Epithelial cell of proximal tubule (primary cell): ENCODE data around the gene PORCN. TPM values are rescaled to one million over a fixed set of nuclear protein-coding genes. Genes with fewer than 3 reads are reported as not detected.

ENCODE experiments used
- DNase-seq: peaks from one replicate; pipeline ENCODE4 v3.0.0-alpha.2; 2011; ENCODE audit warnings: low read depth
- H3K4me3 ChIP-seq: 2 replicates; pipeline ENCODE4 v1.5.1; 2011; ENCODE audit warnings: low read depth, mild to moderate bottlenecking, low read length
- total RNA-seq: library from RNA; depleted of rRNA; stranded (reverse); fragments of >200 nt; gene quantifications from 2 replicates; pipeline ENCODE4 v1.2.3, GENCODE V29; 2015
- TF ChIP-seq, protein P1 (sequence below): conservative IDR thresholded peaks from 2 replicates; pipeline ENCODE4 v1.5.1; 2012; ENCODE audit warnings: low read depth, mild to moderate bottlenecking, low read length

PORCN gene
- total RNA-seq, 1 donor from 2014 or later, result 6.6 TPM

DNA sequence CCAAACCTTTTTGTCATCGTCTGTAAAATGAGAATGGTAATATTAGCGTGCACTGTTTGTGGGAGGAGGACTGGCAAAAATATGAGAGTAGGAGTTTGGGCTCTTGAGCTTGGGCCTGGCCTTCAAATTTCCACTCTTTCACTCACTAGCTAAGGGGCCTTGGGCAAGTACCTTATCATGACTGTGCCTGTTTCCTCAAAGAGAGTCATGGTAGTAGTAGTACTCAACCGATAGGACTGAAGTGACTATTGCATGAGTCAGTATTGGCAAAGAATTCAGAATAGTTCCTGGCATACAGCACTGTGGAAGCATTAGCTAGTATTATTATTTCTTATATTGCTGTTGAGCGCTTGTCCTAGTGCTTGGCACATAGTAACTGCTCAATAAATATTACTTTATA lies 49.5 kb downstream of the PORCN start:
- TF ChIP-seq, protein P1, sequence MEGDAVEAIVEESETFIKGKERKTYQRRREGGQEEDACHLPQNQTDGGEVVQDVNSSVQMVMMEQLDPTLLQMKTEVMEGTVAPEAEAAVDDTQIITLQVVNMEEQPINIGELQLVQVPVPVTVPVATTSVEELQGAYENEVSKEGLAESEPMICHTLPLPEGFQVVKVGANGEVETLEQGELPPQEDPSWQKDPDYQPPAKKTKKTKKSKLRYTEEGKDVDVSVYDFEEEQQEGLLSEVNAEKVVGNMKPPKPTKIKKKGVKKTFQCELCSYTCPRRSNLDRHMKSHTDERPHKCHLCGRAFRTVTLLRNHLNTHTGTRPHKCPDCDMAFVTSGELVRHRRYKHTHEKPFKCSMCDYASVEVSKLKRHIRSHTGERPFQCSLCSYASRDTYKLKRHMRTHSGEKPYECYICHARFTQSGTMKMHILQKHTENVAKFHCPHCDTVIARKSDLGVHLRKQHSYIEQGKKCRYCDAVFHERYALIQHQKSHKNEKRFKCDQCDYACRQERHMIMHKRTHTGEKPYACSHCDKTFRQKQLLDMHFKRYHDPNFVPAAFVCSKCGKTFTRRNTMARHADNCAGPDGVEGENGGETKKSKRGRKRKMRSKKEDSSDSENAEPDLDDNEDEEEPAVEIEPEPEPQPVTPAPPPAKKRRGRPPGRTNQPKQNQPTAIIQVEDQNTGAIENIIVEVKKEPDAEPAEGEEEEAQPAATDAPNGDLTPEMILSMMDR, result no peak
- no peak for DNase-seq
- H3K4me3 ChIP-seq, result no peak overlapping the region

DNA sequence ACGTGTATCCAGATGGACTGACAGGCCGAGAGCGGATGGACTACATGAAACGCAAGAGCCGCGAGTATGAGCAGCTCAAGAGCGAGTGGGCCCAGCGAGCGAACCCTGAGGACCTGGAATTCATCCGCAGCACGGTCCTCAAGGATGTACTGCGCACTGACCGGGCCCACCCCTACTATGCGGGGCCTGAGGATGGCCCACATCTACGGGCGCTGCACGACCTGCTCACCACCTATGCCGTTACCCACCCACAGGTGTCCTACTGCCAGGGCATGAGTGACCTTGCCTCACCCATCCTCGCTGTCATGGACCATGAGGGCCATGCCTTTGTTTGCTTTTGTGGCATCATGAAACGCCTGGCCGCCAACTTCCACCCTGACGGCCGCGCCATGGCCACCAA lies 50.8 kb downstream of the PORCN start:
- DNase-seq, result no peak
- TF ChIP-seq, protein P1, result no peak
- no peak overlapping the region for H3K4me3 ChIP-seq

DNA sequence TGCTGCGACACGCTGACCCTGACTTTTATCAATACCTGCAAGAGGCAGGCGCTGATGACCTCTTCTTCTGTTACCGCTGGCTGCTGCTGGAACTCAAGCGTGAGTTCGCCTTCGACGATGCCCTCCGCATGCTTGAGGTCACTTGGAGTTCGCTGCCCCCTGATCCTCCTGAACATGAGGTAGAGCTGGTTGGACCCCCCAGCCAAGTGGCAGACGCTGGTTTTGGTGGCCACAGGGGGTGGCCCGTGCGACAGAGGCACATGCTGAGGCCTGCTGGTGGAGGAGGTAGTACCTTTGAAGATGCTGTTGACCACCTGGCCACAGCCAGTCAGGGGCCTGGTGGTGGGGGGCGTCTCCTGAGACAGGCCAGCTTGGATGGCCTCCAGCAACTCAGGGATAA lies 51.3 kb downstream of the PORCN start:
- DNase-seq, result no peak
- TF ChIP-seq, protein P1, result no peak
- no peak overlapping the region for H3K4me3 ChIP-seq

- H3K4me3 ChIP-seq, result no peak overlapping the region
- TF ChIP-seq, protein P1, result no peak
- no peak for DNase-seq
These were observed 51.9 kb downstream of the PORCN start for GRCh38 chrX:48560681-48561080.

DNA sequence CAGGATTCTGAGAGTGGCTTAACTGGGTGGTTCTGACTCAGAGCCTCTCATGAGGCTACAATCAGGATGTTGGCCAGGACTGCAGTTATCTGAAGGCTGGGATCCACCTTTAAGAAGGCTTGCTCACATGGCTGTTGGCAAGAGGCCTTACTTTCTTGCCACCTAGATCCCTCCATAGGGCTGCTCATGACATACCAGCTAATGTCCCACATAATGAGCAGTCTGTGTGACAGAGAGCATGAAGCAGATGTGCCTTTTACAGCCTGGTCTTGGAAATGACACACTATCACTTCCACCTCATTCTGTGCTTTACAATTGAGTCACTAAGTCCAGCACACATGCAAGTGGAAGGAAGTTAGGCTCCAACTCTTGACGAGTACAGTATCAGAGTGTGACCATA lies 61.2 kb downstream of the PORCN start:
- DNase-seq, result no peak
- TF ChIP-seq, protein P1, result no peak

More for the DNA sequence above, 61.2 kb downstream of the PORCN start:
- no peak overlapping the region for H3K4me3 ChIP-seq

Other genes starting within 250 kb of the PORCN start
- gene SSX3, start 152.3 kb upstream of the PORCN start, total RNA-seq, result not detected in 2 replicates
- gene SSX4, start 125.5 kb upstream of the PORCN start, total RNA-seq, result not detected in 2 replicates
- not detected in 2 replicates for gene SSX4B, start 97.0 kb upstream of the PORCN start, total RNA-seq
- 15.7 and 71.3 TPM in 2 replicates for gene SLC38A5, start 38.7 kb upstream of the PORCN start, total RNA-seq
- gene FTSJ1, start 32.8 kb upstream of the PORCN start, total RNA-seq, result 63.5 and 113 TPM in 2 replicates
- 93.7 and 190 TPM in 2 replicates for gene EBP, start 12.8 kb downstream of the PORCN start, total RNA-seq
- 7.4 and 10.7 TPM in 2 replicates for gene TBC1D25, start 30.7 kb downstream of the PORCN start, total RNA-seq
- 179 and 221 TPM in 2 replicates for gene RBM3, start 65.5 kb downstream of the PORCN start, total RNA-seq
- 64.9 and 82.8 TPM in 2 replicates for gene WDR13, start 88.5 kb downstream of the PORCN start, total RNA-seq
- gene WAS, start 174.8 kb downstream of the PORCN start, total RNA-seq, result 0.29 TPM in 1 of 2 replicates, not detected in the other
- gene SUV39H1, start 187.7 kb downstream of the PORCN start, total RNA-seq, result 13.3 and 28.6 TPM in 2 replicates